Endothelial cell of umbilical vein (primary cell): Measurements from ENCODE around the gene MICAL3. TPM values are rescaled to one million over a fixed set of nuclear protein-coding genes. Genes with fewer than 3 reads are reported as not detected.
A peak's percentile ranks its signal among the peaks of the same experiment; 100 is the strongest.

ENCODE experiments used
- BruUV-seq: library from RNA; stranded (reverse); fragments of 400-500 nt; replicated peaks from 2 replicates; lab custom pipeline; 2021; lab: Mats Ljungman, UMichigan
- CTCF ChIA-PET: fragments of 300-600, 350-600 bp; sonication (Branson Sonifier 250); formaldehyde crosslinking; loops from one replicate; lab custom pipeline; 2021; ENCODE audit warnings: antibody characterized with exemption, inconsistent platforms; lab: Charles Lee
- POLR2A ChIA-PET: fragments of 300-600, 350-600 bp; sonication (Branson Sonifier 250); formaldehyde crosslinking; loops from one replicate; lab custom pipeline; 2021; ENCODE audit warnings: antibody characterized with exemption, inconsistent platforms; lab: Charles Lee
- DNase-seq: peaks from one replicate; pipeline ENCODE4 v3.0.0-alpha.2; 2011; ENCODE audit warnings: low read depth, low spot score
- FAIRE-seq: peaks from 2 replicates; lab custom pipeline; 2011; peaks lifted over from hg19 to GRCh38; lab: Jason Lieb, UNC
- H2AFZ ChIP-seq: 2 replicates; pipeline ENCODE4 v1.6.0; 2012; ENCODE audit warnings: low read depth, low read length, control low read depth, inconsistent platforms
- H3K27ac ChIP-seq: 2 replicates; pipeline ENCODE4 v1.5.1; 2011; ENCODE audit warnings: low read depth, mild to moderate bottlenecking, control low read depth, low read length, moderate library complexity; ENCODE audit not compliant: insufficient read depth
- H3K27me3 ChIP-seq, 2 experiments: 2 replicates each; pipeline versions ENCODE4 v1.6.0 to v1.6.1; 2011; ENCODE audit warnings: low read length in 2 of 2, mixed read lengths in 1 of 2; ENCODE audit not compliant: control insufficient read depth in 2 of 2, insufficient read depth in 2 of 2
- H3K36me3 ChIP-seq, 2 experiments: 2 replicates in 1 of 2; 3 replicates in 1 of 2; pipeline ENCODE4 v1.5.1; 2011; ENCODE audit warnings: low read length in 2 of 2, mild to moderate bottlenecking in 1 of 2, moderate library complexity in 1 of 2; ENCODE audit not compliant: control insufficient read depth in 2 of 2, insufficient read depth in 2 of 2; ENCODE audit errors: extremely low read depth in 1 of 2
- H3K4me1 ChIP-seq: 3 replicates; pipeline ENCODE4 v1.5.1; 2011; ENCODE audit warnings: mild to moderate bottlenecking, low read length; ENCODE audit not compliant: control insufficient read depth, insufficient read depth; ENCODE audit errors: extremely low read depth
- H3K4me2 ChIP-seq: 2 replicates; pipeline ENCODE4 v1.6.1; 2011; ENCODE audit warnings: low read length, control low read depth, mixed read lengths; ENCODE audit not compliant: insufficient read depth
- H3K4me3 ChIP-seq, 3 experiments: fragments of 200-600 bp in 1 of 3; sonication (generic), shearing (Covaris generic) in 1 of 3; replicated peaks in 1 of 3; 2 replicates each; pipeline ENCODE4 v1.5.1; 2011 to 2016; ENCODE audit warnings: control low read depth in 3 of 3, low read length in 3 of 3, mild to moderate bottlenecking in 2 of 3, inconsistent platforms in 1 of 3, low read depth in 1 of 3, moderate library complexity in 1 of 3; ENCODE audit not compliant: insufficient read depth in 1 of 3
- H3K79me2 ChIP-seq: 2 replicates; pipeline ENCODE4 v1.6.0; 2012; ENCODE audit warnings: low read length, inconsistent platforms; ENCODE audit not compliant: control insufficient read depth, insufficient read depth
- H3K9ac ChIP-seq: replicated peaks from 2 replicates; pipeline ENCODE3; 2011; ENCODE audit warnings: low read length, control low read depth; ENCODE audit not compliant: insufficient read depth; ENCODE audit errors: extremely low read depth
- H3K9me1 ChIP-seq: replicated peaks from 3 replicates; pipeline ENCODE4 v1.6.0; 2011; ENCODE audit warnings: mild to moderate bottlenecking, low read length; ENCODE audit not compliant: control insufficient read depth, insufficient read depth; ENCODE audit errors: extremely low read depth
- H3K9me3 ChIP-seq: replicated peaks from 2 replicates; pipeline ENCODE4 v1.5.1; 2012; ENCODE audit warnings: low read length, inconsistent platforms; ENCODE audit not compliant: control insufficient read depth, insufficient read depth
- H4K20me1 ChIP-seq: replicated peaks from 2 replicates; pipeline ENCODE3; 2011; ENCODE audit warnings: mild to moderate bottlenecking, low read length; ENCODE audit not compliant: control insufficient read depth, insufficient read depth; ENCODE audit errors: extremely low read depth
- EZH2 ChIP-seq: IDR thresholded peaks from 2 replicates; pipeline ENCODE4 v1.6.1; 2012; ENCODE audit warnings: borderline replicate concordance, low read depth, mild to moderate bottlenecking, moderate library complexity, low read length, inconsistent platforms; ENCODE audit not compliant: severe bottlenecking
- FOS ChIP-seq: IDR thresholded peaks from 2 replicates; pipeline ENCODE4 v1.6.1; 2011; ENCODE audit warnings: mild to moderate bottlenecking, low read length, moderate library complexity, borderline replicate concordance; ENCODE audit not compliant: insufficient read depth
- GATA2 ChIP-seq: IDR thresholded peaks from 2 replicates; pipeline ENCODE4 v1.7.0; 2011; ENCODE audit warnings: low read depth, mild to moderate bottlenecking, moderate library complexity, mixed read lengths, low read length; ENCODE audit not compliant: insufficient read length, insufficient read depth
- JUN ChIP-seq: IDR thresholded peaks from 2 replicates; pipeline ENCODE4 v1.6.1; 2011; ENCODE audit warnings: borderline replicate concordance, low read depth; ENCODE audit not compliant: insufficient read length, insufficient read depth
- MYC ChIP-seq: IDR thresholded peaks from one replicate; pipeline ENCODE4 v1.6.1; 2011; ENCODE audit warnings: mild to moderate bottlenecking, low read depth, low read length
- POLR2A ChIP-seq: IDR thresholded peaks from 2 replicates; pipeline ENCODE4 v1.6.1; 2012; ENCODE audit warnings: low read depth, mild to moderate bottlenecking, control low read depth, low read length
- POLR2AphosphoS5 ChIP-seq: IDR thresholded peaks from 2 replicates; pipeline ENCODE4 v1.6.1; 2012; ENCODE audit warnings: low read depth, mild to moderate bottlenecking, control low read depth, low read length, moderate library complexity; ENCODE audit not compliant: insufficient read depth
- dilution Hi-C: fragments of 300-500 bp; cut with MboI; formaldehyde crosslinking; loops from one replicate; pipeline ENCODE4 v1.15.0; 2019; ENCODE audit warnings: low sequenced_read_pairs; ENCODE audit not compliant: extremely low pct_ligation_motif_present
- intact Hi-C: fragments of 100-400 bp; cut with micrococcal nuclease; formaldehyde crosslinking; loops from one replicate; pipeline ENCODE4 v1.10.0; 2022
- polyA plus RNA-seq, 4 experiments: library from polyadenylated mRNA; depleted of rRNA in 3 of 4; stranded (reverse) in 3 of 4; unstranded in 1 of 4; fragments of >200 nt; gene quantifications; 2 replicates each; pipeline versions ENCODE4 v1.2.1 to v1.2.3, GENCODE V29; 2011 to 2012; ENCODE audit warnings: missing spikeins in 1 of 4
- total RNA-seq: library from RNA; stranded (reverse); gene quantifications from 2 replicates; pipeline ENCODE4 v1.2.3, GENCODE V29; 2021
- TF ChIP-seq, protein P1 (sequence below): IDR thresholded peaks from 2 replicates; pipeline ENCODE4 v1.6.1; 2011; ENCODE audit not compliant: insufficient read depth, insufficient read length
- TF ChIP-seq, protein P2 (sequence below), 2 donors: IDR thresholded peaks; 1 replicate in 1 of 2; 2 replicates in 1 of 2; pipeline ENCODE4 v1.5.1; 2011; ENCODE audit warnings: low read length in 2 of 2, mild to moderate bottlenecking in 2 of 2, moderate library complexity in 2 of 2, control low read depth in 1 of 2, inconsistent platforms in 1 of 2, low read depth in 1 of 2; ENCODE audit not compliant: insufficient read depth in 1 of 2; ENCODE audit errors: extremely low read depth in 1 of 2

Gene MICAL3
- total and polyA plus RNA-seq, 2 donors (not counting 3 experiments of a cell fraction or from before 2014, with no cell fraction given): 14.5 to 63.7 TPM

DNA sequence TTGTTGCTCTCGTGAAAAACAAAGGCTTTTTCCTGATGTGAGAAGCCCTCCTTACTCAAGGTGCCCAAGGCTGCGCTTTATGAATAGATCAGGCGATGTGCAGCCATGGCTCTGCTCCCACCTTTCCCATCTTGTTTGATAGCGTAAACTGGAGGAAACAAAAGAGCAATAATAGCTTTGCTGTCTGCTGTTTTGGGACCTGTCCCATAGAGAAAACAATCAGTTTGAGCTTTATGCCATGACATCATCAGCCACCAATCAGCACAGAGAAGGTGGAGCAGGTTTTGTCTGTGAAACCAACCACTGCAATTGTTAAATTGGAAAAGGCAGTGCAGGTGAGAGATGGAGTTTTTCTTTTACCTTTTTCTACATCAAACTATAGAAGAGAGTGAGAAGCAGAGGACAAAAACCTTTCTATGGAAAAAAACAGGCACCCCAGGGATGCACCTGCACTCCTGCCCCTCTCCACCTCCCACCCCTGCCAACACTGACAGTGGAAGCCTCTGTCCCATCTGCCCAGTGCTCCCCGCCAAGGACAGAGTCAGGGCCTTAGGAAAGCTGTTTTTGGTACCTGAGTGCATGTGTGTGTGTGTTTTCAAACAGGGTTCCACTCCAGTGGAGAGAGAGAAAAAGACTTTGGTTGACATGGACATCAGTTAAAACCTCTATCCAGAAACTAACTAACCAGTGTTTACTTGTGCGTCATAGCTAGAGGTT lies 80.7 kb downstream of the MICAL3 start:
- no peaks in the 10 kb centered on the region for H3K9me3 ChIP-seq
- no peaks in the 10 kb centered on the region for H3K9me1 ChIP-seq
- CTCF ChIA-PET: no interaction called here
- no peak overlapping the region for H3K9ac ChIP-seq
- no peaks in the 10 kb centered on the region for H3K4me1 ChIP-seq
- FAIRE-seq (peak; percentile 40), DNase-seq (peak; percentile 22)
- dilution Hi-C loops: no loop called here
- no peak overlapping the region for H3K27ac ChIP-seq
- H4K20me1 ChIP-seq: no peaks in the 10 kb centered on the region
- no TSS peak for BruUV-seq
- H3K27me3 ChIP-seq: no peaks in the 10 kb centered on the region
- no peak overlapping the region for H3K4me2 ChIP-seq
- H2AFZ ChIP-seq: no peak overlapping the region
- POLR2A ChIA-PET: no interaction called here
- peaks cover 70% of the 10 kb centered on the region for H3K79me2 ChIP-seq
- H3K36me3 ChIP-seq: no peaks in the 10 kb centered on the region
- intact Hi-C loops: no loop called here
- TF ChIP-seq, protein P1, sequence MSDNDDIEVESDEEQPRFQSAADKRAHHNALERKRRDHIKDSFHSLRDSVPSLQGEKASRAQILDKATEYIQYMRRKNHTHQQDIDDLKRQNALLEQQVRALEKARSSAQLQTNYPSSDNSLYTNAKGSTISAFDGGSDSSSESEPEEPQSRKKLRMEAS: no peak
- no peak for TF ChIP-seq MYC
- no peak for TF ChIP-seq GATA2
- TF ChIP-seq, protein P2, sequence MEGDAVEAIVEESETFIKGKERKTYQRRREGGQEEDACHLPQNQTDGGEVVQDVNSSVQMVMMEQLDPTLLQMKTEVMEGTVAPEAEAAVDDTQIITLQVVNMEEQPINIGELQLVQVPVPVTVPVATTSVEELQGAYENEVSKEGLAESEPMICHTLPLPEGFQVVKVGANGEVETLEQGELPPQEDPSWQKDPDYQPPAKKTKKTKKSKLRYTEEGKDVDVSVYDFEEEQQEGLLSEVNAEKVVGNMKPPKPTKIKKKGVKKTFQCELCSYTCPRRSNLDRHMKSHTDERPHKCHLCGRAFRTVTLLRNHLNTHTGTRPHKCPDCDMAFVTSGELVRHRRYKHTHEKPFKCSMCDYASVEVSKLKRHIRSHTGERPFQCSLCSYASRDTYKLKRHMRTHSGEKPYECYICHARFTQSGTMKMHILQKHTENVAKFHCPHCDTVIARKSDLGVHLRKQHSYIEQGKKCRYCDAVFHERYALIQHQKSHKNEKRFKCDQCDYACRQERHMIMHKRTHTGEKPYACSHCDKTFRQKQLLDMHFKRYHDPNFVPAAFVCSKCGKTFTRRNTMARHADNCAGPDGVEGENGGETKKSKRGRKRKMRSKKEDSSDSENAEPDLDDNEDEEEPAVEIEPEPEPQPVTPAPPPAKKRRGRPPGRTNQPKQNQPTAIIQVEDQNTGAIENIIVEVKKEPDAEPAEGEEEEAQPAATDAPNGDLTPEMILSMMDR (IDR thresholded peaks at IDR 0.05; ENCODE audit: extremely low read depth in 1 of 2, insufficient read depth in 1 of 2, low read depth in 1 of 2, low read length in 2 of 2): no peak
- no peak for TF ChIP-seq POLR2A
- TF ChIP-seq JUN: no peak
- no peak for TF ChIP-seq FOS
- no peak for TF ChIP-seq EZH2
- TF ChIP-seq POLR2AphosphoS5: no peak
- no peak overlapping the region for H3K4me3 ChIP-seq
